DOHH2 (cell line): ENCODE data around the gene PRDM1.

ENCODE experiments used
- EZH2phosphoT487 ChIP-seq: fragments of 200-600 bp; sonication (generic); IDR thresholded peaks from 2 replicates; pipeline ENCODE4 v1.6.1; 2017; ENCODE audit warnings: borderline replicate concordance, mild to moderate bottlenecking, antibody characterized with exemption, low read length, moderate library complexity, mixed read lengths
- TF ChIP-seq, protein P1 (sequence below): fragments of 200-600 bp; sonication (generic); IDR thresholded peaks from one replicate; pipeline ENCODE4 v1.5.1; 2014; ENCODE audit warnings: antibody characterized with exemption, mild to moderate bottlenecking, low read depth, low read length; ENCODE audit not compliant: poor library complexity, severe bottlenecking

DNA sequence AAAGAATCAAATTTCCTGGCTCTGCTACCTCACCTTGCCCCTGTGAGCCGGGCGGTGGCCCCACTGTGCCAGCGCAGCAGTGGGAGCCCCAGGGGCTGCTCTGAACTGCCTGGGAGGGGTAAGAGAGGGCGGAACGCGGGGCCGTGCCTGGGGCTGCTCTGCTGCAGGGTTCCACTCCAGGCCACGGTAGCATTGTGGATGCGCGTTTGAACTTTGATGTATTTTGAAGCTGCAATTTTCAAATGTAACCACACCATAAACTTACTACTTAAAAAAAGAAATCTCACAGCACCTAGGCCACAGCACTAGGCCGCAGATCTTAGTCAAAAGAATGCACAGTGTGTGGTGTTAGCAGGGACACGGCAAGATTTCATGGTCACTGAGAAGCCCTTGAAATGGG is 57.5 kb downstream of the PRDM1 start:
- TF ChIP-seq, protein P1, sequence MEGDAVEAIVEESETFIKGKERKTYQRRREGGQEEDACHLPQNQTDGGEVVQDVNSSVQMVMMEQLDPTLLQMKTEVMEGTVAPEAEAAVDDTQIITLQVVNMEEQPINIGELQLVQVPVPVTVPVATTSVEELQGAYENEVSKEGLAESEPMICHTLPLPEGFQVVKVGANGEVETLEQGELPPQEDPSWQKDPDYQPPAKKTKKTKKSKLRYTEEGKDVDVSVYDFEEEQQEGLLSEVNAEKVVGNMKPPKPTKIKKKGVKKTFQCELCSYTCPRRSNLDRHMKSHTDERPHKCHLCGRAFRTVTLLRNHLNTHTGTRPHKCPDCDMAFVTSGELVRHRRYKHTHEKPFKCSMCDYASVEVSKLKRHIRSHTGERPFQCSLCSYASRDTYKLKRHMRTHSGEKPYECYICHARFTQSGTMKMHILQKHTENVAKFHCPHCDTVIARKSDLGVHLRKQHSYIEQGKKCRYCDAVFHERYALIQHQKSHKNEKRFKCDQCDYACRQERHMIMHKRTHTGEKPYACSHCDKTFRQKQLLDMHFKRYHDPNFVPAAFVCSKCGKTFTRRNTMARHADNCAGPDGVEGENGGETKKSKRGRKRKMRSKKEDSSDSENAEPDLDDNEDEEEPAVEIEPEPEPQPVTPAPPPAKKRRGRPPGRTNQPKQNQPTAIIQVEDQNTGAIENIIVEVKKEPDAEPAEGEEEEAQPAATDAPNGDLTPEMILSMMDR: no peak
- no peak for TF ChIP-seq EZH2phosphoT487
